Mammary epithelial cell (primary cell): ENCODE measurements around the gene COL25A1.

Experiments
- EZH2 ChIP-seq: IDR thresholded peaks from 2 replicates; pipeline ENCODE4 v1.6.1; 2012; ENCODE audit warnings: low read length, inconsistent platforms, borderline replicate concordance
- TF ChIP-seq, protein P1 (sequence below), 2 donors: IDR thresholded peaks in 1 of 2; conservative IDR thresholded peaks in 1 of 2; 2 replicates each; pipeline ENCODE4 v1.5.1; 2011 to 2012; ENCODE audit warnings: inconsistent platforms in 2 of 2, low read length in 2 of 2, mild to moderate bottlenecking in 2 of 2, control low read depth in 1 of 2, low read depth in 1 of 2; ENCODE audit not compliant: insufficient read depth in 1 of 2; ENCODE audit errors: extremely low read depth in 1 of 2

DNA sequence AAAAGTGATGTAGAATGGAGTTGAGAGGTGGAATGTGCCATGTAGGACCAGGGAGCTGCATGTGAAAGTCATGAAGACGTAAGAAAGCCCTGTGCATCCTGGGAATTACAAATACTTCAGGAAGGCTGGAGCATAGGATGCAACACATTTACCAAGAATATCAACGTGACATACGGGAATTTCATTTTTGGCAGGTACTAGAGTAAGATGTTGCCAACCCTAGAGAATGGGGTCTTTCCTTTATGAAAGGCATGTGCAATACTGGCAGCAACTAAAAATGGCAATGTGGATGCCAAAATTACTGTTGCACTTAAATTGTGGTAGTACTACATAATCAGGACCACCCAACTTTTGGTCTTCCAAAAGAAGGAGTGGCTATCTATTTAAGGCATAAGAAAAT is 188.0 kb downstream of the COL25A1 start:
- TF ChIP-seq, protein P1, sequence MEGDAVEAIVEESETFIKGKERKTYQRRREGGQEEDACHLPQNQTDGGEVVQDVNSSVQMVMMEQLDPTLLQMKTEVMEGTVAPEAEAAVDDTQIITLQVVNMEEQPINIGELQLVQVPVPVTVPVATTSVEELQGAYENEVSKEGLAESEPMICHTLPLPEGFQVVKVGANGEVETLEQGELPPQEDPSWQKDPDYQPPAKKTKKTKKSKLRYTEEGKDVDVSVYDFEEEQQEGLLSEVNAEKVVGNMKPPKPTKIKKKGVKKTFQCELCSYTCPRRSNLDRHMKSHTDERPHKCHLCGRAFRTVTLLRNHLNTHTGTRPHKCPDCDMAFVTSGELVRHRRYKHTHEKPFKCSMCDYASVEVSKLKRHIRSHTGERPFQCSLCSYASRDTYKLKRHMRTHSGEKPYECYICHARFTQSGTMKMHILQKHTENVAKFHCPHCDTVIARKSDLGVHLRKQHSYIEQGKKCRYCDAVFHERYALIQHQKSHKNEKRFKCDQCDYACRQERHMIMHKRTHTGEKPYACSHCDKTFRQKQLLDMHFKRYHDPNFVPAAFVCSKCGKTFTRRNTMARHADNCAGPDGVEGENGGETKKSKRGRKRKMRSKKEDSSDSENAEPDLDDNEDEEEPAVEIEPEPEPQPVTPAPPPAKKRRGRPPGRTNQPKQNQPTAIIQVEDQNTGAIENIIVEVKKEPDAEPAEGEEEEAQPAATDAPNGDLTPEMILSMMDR (conservative IDR thresholded peaks at IDR 0.05 in 1 of 2, IDR thresholded peaks at IDR 0.05 in 1 of 2; ENCODE audit: extremely low read depth in 1 of 2, insufficient read depth in 1 of 2, low read depth in 1 of 2, low read length in 2 of 2): no peak
- TF ChIP-seq EZH2: no peak
